Gastrocnemius medialis (tissue), 4 donors: ENCODE measurements around the gene FGF2.

Experiments used
- CTCF ChIP-seq, 5 experiments: fragments of 450-650 bp in 3 of 5; fragments of 200-600 bp in 2 of 5; sonication (generic) in 2 of 5; IDR thresholded peaks in 4 of 5; conservative IDR thresholded peaks in 1 of 5; 1 replicate in 4 of 5; 2 replicates in 1 of 5; pipeline ENCODE4 v1.5.1; 2016 to 2019; ENCODE audit warnings: antibody characterized with exemption in 5 of 5, mild to moderate bottlenecking in 3 of 5, moderate library complexity in 3 of 5
- POLR2A ChIP-seq, 2 donors: fragments of 450-650 bp; IDR thresholded peaks; one replicate each; pipeline ENCODE4 v1.6.1; 2017; ENCODE audit warnings: antibody characterized with exemption in 2 of 2, mild to moderate bottlenecking in 2 of 2, moderate library complexity in 2 of 2

- TF ChIP-seq POLR2A (IDR thresholded peaks at IDR 0.05) = no peak
- TF ChIP-seq CTCF (IDR thresholded peaks at IDR 0.05 in 4 of 5, conservative IDR thresholded peaks at IDR 0.05 in 1 of 5) = no peak
Observed at GRCh38 chr4:122903766-122904288, 77.2 kb downstream of the FGF2 start.
